ENCODE measurements around the gene ZNF70. TPM values are rescaled to one million over a fixed set of nuclear protein-coding genes. Genes with fewer than 3 reads are reported as not detected.

ZNF70 gene
- total RNA-seq, 1 donor, result 5.9 TPM

- TF ChIP-seq, protein P1, sequence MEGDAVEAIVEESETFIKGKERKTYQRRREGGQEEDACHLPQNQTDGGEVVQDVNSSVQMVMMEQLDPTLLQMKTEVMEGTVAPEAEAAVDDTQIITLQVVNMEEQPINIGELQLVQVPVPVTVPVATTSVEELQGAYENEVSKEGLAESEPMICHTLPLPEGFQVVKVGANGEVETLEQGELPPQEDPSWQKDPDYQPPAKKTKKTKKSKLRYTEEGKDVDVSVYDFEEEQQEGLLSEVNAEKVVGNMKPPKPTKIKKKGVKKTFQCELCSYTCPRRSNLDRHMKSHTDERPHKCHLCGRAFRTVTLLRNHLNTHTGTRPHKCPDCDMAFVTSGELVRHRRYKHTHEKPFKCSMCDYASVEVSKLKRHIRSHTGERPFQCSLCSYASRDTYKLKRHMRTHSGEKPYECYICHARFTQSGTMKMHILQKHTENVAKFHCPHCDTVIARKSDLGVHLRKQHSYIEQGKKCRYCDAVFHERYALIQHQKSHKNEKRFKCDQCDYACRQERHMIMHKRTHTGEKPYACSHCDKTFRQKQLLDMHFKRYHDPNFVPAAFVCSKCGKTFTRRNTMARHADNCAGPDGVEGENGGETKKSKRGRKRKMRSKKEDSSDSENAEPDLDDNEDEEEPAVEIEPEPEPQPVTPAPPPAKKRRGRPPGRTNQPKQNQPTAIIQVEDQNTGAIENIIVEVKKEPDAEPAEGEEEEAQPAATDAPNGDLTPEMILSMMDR (IDR thresholded peaks at IDR 0.05; ENCODE audit: insufficient read depth, low read length), result no peak
- DNase-seq (ENCODE audit: low read depth), result no peak
- H3K4me3 ChIP-seq (ENCODE audit: low read depth, low read length), result no peak overlapping the region
These were observed 28.8 kb upstream of the ZNF70 start for GRCh38 chr22:23779731-23780130.

DNA sequence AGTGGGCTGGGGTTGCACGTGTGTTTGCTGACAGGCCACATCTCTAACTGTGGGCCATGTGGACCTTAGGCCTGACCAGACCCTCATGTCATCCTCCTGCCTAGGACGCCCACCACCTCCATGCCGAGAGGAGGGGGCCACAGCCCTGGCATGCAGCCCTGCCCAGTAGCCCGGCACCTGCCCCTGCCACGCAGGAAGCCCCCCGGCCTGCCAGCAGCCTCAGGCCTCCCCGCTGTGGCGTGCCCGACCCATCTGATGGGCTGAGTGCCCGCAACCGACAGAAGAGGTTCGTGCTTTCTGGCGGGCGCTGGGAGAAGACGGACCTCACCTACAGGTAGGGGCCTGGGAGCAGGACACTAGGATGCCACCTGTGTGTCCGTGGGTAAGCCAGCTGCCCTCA is 28.2 kb upstream of the ZNF70 start:
- no peak overlapping the region for H3K4me3 ChIP-seq (ENCODE audit: low read depth, low read length)
- no peak for DNase-seq (ENCODE audit: low read depth)
- TF ChIP-seq, protein P1 (IDR thresholded peaks at IDR 0.05; ENCODE audit: insufficient read depth, low read length), result no peak

DNA sequence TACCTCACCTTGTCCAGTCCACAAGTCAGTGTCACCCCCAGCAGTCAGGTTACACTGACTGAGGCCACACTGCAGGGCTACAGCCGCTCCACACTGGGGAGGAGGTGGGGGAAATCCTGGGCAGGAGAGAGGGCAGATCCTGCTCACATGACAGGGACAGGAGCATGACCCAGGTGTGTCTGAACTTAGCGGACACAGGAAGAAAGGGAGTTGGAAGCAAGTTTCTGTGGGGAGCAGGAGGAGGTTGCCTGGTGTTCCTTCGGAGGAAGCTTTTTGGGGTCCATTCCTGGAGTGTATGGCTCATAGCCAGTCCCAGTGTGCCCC is 27.6 kb upstream of the ZNF70 start:
- no peak overlapping the region for H3K4me3 ChIP-seq (ENCODE audit: low read depth, low read length)
- DNase-seq (ENCODE audit: low read depth), result no peak
- TF ChIP-seq, protein P1 (IDR thresholded peaks at IDR 0.05; ENCODE audit: insufficient read depth, low read length), result no peak

GRCh38 chr22:23777776-23778576 is 27.1 kb upstream of the ZNF70 start:
- DNase-seq (ENCODE audit: low read depth), result peak; percentile 11
- no peak overlapping the region for H3K4me3 ChIP-seq (ENCODE audit: low read depth, low read length)
- TF ChIP-seq, protein P1 (IDR thresholded peaks at IDR 0.05; ENCODE audit: insufficient read depth, low read length), result no peak

DNA sequence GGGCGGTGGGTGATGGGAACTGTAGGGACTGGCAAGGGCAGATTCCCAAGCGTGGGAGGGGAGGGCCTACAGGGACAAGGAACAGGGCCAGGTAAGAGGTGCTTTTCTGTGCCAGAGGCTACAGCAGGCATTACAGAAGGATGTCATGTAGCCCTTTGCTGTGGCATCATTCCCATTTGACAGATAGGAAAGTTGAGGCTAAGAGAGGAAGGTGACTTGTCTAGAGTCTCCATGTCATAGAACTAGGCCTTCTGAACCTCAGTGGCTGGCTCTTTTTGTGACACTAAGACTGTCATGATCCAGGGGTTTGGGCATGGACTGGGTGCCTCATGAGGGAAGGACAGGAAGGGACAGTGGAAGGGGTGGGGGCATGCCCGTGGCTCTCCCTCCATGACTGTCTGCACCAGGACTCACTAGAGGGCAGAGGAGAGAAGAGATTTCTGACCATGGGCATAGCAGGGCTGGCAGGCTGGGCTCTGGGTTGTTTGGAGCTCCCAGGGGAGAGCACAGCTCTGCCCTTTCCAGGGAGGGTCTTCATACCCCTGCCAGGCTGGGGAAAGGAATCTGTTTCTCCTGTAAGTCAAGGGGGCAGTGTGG is 25.0 kb upstream of the ZNF70 start:
- DNase-seq (ENCODE audit: low read depth), result no peak
- no peak overlapping the region for H3K4me3 ChIP-seq (ENCODE audit: low read depth, low read length)
- TF ChIP-seq, protein P1 (IDR thresholded peaks at IDR 0.05; ENCODE audit: insufficient read depth, low read length), result no peak

DNA sequence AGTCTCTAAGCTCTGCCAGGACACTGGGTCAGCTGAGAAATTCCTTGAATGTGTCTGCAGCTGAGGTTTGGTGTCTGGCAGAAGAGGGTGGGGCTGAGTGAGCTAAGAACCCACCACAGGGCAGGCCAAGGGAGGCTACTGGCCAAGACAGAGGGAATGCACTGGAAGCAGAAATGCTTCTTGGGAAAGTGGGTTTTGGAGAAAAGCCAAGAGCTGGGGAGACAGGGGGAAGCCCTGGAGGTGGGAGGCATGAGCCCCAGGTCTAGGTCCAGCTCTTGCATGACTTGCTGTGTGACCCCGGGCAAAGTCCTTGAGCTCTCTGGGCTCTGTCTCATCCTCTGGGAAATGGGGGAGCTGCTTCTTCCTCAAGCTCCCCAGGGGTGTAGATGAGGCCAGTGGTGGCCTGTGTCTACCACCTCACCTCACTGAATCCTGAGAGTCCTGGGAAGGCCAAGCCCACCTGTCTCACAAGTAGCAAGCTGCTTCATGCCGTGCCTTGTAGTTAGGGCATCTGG is 24.1 kb upstream of the ZNF70 start:
- no peak overlapping the region for H3K4me3 ChIP-seq (ENCODE audit: low read depth, low read length)
- TF ChIP-seq, protein P1 (IDR thresholded peaks at IDR 0.05; ENCODE audit: insufficient read depth, low read length), result no peak
- peak; percentile 89 for DNase-seq (ENCODE audit: low read depth)

Data from fibroblast of the aortic adventitia (primary cell).